NCI-H345 (cell line): Measurements from ENCODE around the gene PCYT2.
"Not testable (repeated sequence)": the region's sequence is repeated elsewhere in the genome, so short reads cannot be mapped to it uniquely, and the experiment has no call there.

Experiments used
- DNase-seq: peaks from one replicate; lab custom pipeline; 2025; lab: John Stamatoyannopoulos, UW

The PCYT2 gene

GRCh38 chr17:81927152-81927652 is 16.0 kb upstream of the PCYT2 start:
- DNase-seq: no peak

GRCh38 chr17:81926451-81927151 is 15.4 kb upstream of the PCYT2 start:
- DNase-seq: peak; percentile 59

- no peak for DNase-seq
These were observed 14.8 kb upstream of the PCYT2 start for GRCh38 chr17:81925860-81926450.

GRCh38 chr17:81924557-81925532 is 13.6 kb upstream of the PCYT2 start:
- DNase-seq: no peak

- DNase-seq: no peak
These were observed 12.4 kb upstream of the PCYT2 start for GRCh38 chr17:81923302-81924260.

- DNase-seq: no peak
These were observed 11.5 kb upstream of the PCYT2 start for GRCh38 chr17:81922566-81923301.

- no peak for DNase-seq
These were observed 10.9 kb upstream of the PCYT2 start for GRCh38 chr17:81921996-81922565.

GRCh38 chr17:81921537-81921862 is 10.3 kb upstream of the PCYT2 start:
- DNase-seq: no peak

GRCh38 chr17:81920612-81921536 is 9.7 kb upstream of the PCYT2 start:
- DNase-seq: no peak

GRCh38 chr17:81918832-81919545 is 7.8 kb upstream of the PCYT2 start:
- no peak for DNase-seq

GRCh38 chr17:81918333-81918669 is 7.1 kb upstream of the PCYT2 start:
- not testable (repeated sequence) for DNase-seq

GRCh38 chr17:81917565-81918332 is 6.5 kb upstream of the PCYT2 start, which contains the start of gene SIRT7:
SIRT7 (minus strand) TSS chr17:81918176; CDS start chr17:81918131, 45 bp downstream.
- peak; percentile 90 for DNase-seq

GRCh38 chr17:81916234-81917001 is 5.2 kb upstream of the PCYT2 start:
- DNase-seq: no peak

GRCh38 chr17:81915331-81915730 is 4.1 kb upstream of the PCYT2 start:
- no peak for DNase-seq

GRCh38 chr17:81914103-81914850 is 3.1 kb upstream of the PCYT2 start:
- no peak for DNase-seq

GRCh38 chr17:81913394-81914102 is 2.3 kb upstream of the PCYT2 start:
- no peak for DNase-seq
